ENCODE data around the gene LIG3. TPM values are rescaled to one million over a fixed set of nuclear protein-coding genes. Genes with fewer than 3 reads are reported as not detected.

Gene LIG3
- total RNA-seq, 1 experiment from 2014 or later, result 56.4 TPM

GRCh38 chr17:34979650-34980352 is 511 bp upstream of the LIG3 start:
- CTCF ChIA-PET, result interaction anchor here (1.2 kb wide), 1 partner anchor 437 kb away, joined by 3 read pairs; no protein-coding TSS in a partner anchor
- H3K36me3 ChIP-seq (ENCODE audit: control insufficient read depth, insufficient read depth, low read length), result no peaks in the 10 kb centered on the region; the same call in 1 of the 2 replicates
- DNase-seq (ENCODE audit: low read depth, low spot score) (no peak), ATAC-seq (no peak)
- peak overlapping the region; percentile 66 to 79 for H3K4me3 ChIP-seq (ENCODE audit: low read depth in 2 of 2, low read length in 2 of 2)
- BruUV-seq (replicated peaks), result TSS peak; percentile 99
- POLR2A ChIA-PET, result interaction anchor here (0.5 to 0.8 kb wide), 3 partner anchors 11 to 367 kb away, joined by 3 to 5 read pairs (median 5); no protein-coding TSS in a partner anchor
- H3K9me3 ChIP-seq (ENCODE audit: control insufficient read depth, insufficient read depth, low read depth, low read length), result no peaks in the 10 kb centered on the region
- H3K27ac ChIP-seq (ENCODE audit: low read length), result peak overlapping the region; percentile 96
- H3K4me1 ChIP-seq (ENCODE audit: control insufficient read depth, insufficient read depth, low read length), result peaks cover 15% of the 10 kb centered on the region
- intact Hi-C loops (cut with micrococcal nuclease; ENCODE audit: unreplicated experiment) (loop anchor here (10.0 kb wide), 1 partner anchor 65 kb away; no protein-coding TSS in a partner anchor), in situ Hi-C loops (cut with HindIII; ENCODE audit: low pct_unique_long_range_greater_than_20kb, low sequenced_read_pairs) (no loop called here)
- no peaks in the 10 kb centered on the region for H3K27me3 ChIP-seq (ENCODE audit: control insufficient read depth, insufficient read depth, low read length)
- TF ChIP-seq TCF7L2 (IDR thresholded peaks at IDR 0.05; ENCODE audit: low read depth, low read length) (no peak), CTCF (IDR thresholded peaks at IDR 0.05) (no peak), SIN3A (IDR thresholded peaks at IDR 0.05; ENCODE audit: borderline replicate concordance, insufficient read depth, low read depth, low read length) (no peak), POLR2AphosphoS5 (IDR thresholded peaks at IDR 0.05; ENCODE audit: low read depth, low read length) (no peak), REST (IDR thresholded peaks at IDR 0.05; ENCODE audit: insufficient read depth in 1 of 2, low read depth in 2 of 2, low read length in 1 of 2) (no peak)

GRCh38 chr17:34980681-34981537 is 597 bp downstream of the LIG3 start:
- Histone ChIP-seq H3K36me3 (ENCODE audit: control insufficient read depth, insufficient read depth, low read length) (no peaks in the 10 kb centered on the region; the same call in 1 of the 2 replicates), H3K9me3 (ENCODE audit: control insufficient read depth, insufficient read depth, low read depth, low read length) (no peaks in the 10 kb centered on the region), H3K4me1 (ENCODE audit: control insufficient read depth, insufficient read depth, low read length) (peaks cover 15% of the 10 kb centered on the region), H3K27me3 (ENCODE audit: control insufficient read depth, insufficient read depth, low read length) (no peaks in the 10 kb centered on the region), H3K27ac (ENCODE audit: low read length) (peak overlapping the region; percentile 97), H3K4me3 (ENCODE audit: low read depth in 2 of 2, low read length in 2 of 2) (peak overlapping the region; percentile 66 to 79)
- peak; percentile 96 for ATAC-seq
- DNase-seq (ENCODE audit: low read depth, low spot score), result no peak
- ChIA-PET CTCF (no interaction called here), POLR2A (interaction anchor here (0.5 to 0.8 kb wide), 2 partner anchors 10 to 22 kb away, joined by 3 to 13 read pairs; no protein-coding TSS in a partner anchor)
- intact Hi-C loops (cut with micrococcal nuclease; ENCODE audit: unreplicated experiment), result no loop called here
- in situ Hi-C loops (cut with HindIII; ENCODE audit: low pct_unique_long_range_greater_than_20kb, low sequenced_read_pairs), result no loop called here
- TF ChIP-seq POLR2AphosphoS5 (IDR thresholded peaks at IDR 0.05; ENCODE audit: low read depth, low read length), result no peak; the same call in 1 of the 2 replicates
- no peak; the same call in 1 of the 2 replicates for TF ChIP-seq TCF7L2 (IDR thresholded peaks at IDR 0.05; ENCODE audit: low read depth, low read length)
- TF ChIP-seq SIN3A (IDR thresholded peaks at IDR 0.05; ENCODE audit: borderline replicate concordance, insufficient read depth, low read depth, low read length), result peak; percentile 20; the same call in 1 of the 2 replicates
- no peak for TF ChIP-seq REST (IDR thresholded peaks at IDR 0.05; ENCODE audit: insufficient read depth in 1 of 2, low read depth in 2 of 2, low read length in 1 of 2)
- TF ChIP-seq CTCF (IDR thresholded peaks at IDR 0.05), result peak; percentile 41
- no TSS peak for BruUV-seq (replicated peaks)

All from Panc1 (cell line).